ENCODE measurements around the gene ACSL6. TPM values are rescaled to one million over a fixed set of nuclear protein-coding genes. Genes with fewer than 3 reads are reported as not detected.

Gene ACSL6
- polyA plus RNA-seq, 3 donors: 1.4 to 2.4 (median 1.8) TPM

DNA sequence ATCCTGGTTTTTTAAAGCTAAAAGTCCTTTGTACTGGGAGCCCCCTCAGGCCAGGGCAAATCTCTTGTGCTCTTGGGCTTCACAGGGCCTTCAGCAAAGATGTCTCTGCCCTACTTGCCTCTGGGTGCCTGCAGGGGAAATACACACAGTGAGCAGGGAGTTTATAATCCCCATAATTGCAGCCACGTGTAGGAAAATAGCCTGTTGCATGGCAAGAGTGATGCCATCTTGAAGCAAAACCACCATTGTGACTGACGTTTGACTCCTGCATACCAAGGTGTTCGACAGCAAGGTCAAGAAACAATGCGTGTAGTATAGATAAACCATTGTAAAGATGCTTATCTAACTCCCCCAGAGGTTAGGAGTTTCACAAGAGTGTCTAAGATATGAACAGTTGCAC lies 37.6 kb upstream of the ACSL6 start:
- DNase-seq: no peak

GRCh38 chr5:132046880-132047299 lies 35.4 kb upstream of the ACSL6 start:
- DNase-seq: no peak

DNA sequence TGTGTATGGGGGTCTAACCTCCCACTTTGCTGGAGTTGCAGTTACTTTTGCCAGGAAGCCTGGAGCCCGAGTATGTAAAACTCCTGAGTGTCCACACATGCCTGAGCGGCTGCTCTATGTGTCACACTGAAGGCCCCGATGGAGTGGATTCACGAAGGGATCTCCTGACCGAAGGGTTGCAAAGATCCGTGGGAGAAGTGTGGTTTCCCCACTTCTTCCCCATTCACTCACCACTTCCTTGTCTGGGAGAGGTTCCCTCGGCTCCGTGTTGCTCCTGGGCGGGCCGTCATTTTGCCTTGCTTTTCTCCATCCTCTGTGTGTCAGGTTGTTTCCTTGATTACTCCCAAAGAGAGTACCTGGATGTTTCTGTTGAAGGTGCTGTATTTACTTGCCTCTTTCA lies 32.7 kb upstream of the ACSL6 start:
- no peak for DNase-seq

- DNase-seq: no peak
These were observed 25.9 kb upstream of the ACSL6 start for GRCh38 chr5:132037353-132037752.

- no peak for DNase-seq
These were observed 21.7 kb upstream of the ACSL6 start for GRCh38 chr5:132033122-132033521.

- no peak for DNase-seq
These were observed 20.7 kb upstream of the ACSL6 start for GRCh38 chr5:132032196-132032595.

GRCh38 chr5:132030610-132031009 lies 19.2 kb upstream of the ACSL6 start:
- DNase-seq: no peak

- DNase-seq: no peak
These were observed 18.3 kb upstream of the ACSL6 start for GRCh38 chr5:132029609-132030330.

- DNase-seq: no peak
These were observed 15.6 kb upstream of the ACSL6 start for GRCh38 chr5:132027027-132027426.

GRCh38 chr5:132026516-132027008 lies 15.1 kb upstream of the ACSL6 start:
- no peak for DNase-seq

GRCh38 chr5:132025403-132025971 lies 14.0 kb upstream of the ACSL6 start:
- DNase-seq: no peak

DNA sequence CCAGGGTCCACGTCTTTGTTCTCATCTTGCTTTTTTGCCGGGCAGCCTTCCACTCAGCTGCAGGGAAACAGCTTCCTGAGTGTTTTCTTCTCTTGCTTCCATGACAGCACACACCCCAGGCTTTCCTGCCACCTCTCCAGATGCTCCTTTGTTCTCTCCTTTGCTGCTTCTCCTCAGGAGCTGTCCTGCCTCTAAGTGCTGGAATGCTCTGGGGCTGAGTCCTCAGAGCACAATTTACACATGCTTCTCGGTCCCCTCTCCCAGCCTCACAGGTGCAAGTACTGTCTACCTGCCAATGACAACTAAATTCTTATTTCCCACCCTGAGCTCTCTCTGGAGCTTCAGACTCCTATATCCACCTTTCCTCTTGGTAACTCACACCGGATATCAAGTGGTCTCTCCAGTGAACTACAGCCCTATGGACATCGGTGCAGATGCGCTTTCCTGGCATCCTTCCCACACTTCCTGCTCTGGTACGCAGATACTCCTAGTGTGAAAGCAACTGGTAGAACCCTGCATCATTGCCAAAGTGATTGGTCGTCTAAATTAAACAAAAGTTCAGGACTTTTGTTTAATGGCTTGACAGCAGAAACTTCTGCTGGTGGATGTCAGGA lies 13.4 kb upstream of the ACSL6 start:
- no peak for DNase-seq

DNA sequence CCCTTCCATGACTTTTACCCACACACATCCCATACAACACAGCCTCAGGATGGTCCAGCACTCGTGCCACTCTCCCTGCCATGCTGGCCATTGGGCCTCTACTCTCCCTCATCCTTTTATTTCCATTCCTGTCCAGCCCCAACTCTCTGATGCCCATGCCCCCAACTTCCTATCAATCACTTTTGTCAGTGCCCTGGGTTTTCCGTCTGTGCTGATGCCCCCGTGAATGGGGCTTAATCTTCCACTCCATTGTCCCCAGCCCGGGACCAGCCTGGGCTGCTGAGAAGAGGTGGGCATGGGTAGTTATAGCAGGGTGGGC lies 12.6 kb upstream of the ACSL6 start:
- DNase-seq: no peak

GRCh38 chr5:132023258-132024116 lies 12.0 kb upstream of the ACSL6 start:
- no peak for DNase-seq

GRCh38 chr5:132022737-132023136 lies 11.3 kb upstream of the ACSL6 start:
- DNase-seq: no peak

DNA sequence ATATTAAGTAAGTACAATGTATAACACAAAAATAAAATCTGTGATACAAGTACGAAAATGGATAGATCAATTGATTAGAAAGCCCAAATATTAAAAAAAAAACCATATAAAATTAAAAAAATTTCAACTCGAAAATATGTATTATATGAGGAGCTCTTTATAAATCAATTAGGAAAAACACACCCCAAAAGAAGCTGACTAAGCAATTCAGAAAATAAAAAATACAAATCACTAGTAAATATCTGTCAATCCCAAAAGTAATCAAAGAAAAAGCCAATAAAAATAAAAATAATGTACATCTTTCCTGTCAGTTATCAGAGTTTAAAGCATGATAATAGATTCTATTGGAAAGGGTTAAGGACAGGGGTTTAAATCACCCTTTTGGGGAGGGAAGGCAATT lies 10.2 kb upstream of the ACSL6 start:
- no peak for DNase-seq

DNA sequence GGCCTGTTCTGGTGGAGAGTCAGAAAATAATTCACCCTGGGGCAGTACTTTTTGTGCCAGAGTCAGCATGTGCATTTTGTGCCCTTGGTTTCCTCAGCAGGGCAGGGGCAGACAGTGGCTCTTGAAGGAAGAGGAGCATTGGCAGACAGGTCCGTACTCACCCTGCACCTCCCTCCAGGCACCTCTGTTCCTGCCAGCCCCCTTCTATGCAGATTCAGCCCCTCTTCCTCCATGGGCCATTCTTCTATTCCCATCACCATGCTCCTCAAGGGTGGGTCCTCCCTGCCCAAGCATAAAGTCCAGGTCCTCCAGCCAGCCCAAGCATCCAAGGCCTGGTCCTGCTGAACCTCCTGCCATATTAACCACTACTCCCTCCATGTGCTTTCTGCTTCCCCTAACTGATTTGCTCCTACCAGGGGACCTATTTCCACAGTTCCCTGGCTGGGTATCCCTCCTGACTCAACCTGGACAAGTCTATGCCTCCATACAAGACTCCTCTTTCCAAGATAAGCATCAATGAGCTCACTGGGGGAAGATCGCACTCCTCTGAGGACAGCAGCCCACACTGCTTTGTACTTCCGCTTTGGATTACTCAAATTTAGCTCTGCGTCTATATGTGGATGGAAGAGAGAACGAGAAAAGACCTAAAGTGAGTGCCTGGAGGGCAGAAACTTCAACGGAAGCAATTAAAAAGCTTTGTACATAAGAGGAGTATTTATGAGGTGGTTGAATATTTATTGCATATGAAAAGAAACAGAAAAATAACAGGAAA lies 9.3 kb upstream of the ACSL6 start:
- DNase-seq: no peak

DNA sequence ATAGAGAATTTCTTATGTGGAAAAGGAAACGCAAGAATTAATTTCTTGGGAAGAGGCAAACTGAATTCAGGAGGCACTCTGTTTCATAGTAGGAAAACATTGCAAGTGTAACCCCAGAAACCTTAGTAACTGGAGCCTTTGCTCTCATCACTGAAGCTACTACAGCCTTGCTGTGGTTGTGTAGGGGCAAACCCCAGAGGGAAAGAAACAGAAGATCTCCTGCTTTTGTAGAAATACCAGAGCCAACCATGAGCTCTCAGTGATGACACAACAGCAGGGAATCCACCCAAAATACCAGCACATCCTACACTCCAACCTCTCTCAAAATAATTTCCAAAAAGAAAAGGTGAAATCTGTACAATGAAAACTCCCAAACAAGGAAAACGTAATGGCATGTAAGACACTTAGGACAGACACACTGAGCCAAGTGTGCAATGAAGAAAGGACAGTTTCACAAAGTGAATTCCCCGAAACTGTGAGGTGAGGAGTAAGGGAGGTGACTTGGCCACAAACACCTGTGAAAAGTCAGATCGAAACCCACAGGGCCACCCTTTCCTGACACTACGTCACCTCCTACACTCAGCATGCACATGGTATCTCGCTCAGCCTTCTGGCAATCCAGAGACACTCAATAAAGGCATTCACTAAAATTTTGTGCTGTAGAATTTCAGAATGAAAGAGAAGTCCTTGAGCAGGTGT lies 8.5 kb upstream of the ACSL6 start:
- no peak for DNase-seq

DNA sequence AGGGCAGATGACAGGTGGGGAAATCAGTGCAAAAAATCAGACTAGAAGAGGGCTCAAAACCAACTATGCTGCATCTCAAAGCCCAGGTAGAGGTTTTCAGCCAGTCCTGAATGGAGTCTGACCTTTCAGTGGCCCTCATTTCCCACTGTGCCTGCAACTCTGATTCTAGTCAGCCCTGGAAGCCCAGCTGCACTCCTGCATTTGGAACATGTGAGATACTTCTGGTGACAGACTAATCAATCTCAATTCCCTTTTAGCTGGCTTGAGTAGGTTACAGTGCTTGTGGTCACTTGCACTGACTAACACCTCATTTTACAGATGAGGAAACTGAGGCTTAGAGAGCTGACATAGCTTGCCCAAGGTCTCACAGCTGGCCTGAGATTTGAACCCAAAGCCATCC lies 7.9 kb upstream of the ACSL6 start:
- DNase-seq: no peak

DNA sequence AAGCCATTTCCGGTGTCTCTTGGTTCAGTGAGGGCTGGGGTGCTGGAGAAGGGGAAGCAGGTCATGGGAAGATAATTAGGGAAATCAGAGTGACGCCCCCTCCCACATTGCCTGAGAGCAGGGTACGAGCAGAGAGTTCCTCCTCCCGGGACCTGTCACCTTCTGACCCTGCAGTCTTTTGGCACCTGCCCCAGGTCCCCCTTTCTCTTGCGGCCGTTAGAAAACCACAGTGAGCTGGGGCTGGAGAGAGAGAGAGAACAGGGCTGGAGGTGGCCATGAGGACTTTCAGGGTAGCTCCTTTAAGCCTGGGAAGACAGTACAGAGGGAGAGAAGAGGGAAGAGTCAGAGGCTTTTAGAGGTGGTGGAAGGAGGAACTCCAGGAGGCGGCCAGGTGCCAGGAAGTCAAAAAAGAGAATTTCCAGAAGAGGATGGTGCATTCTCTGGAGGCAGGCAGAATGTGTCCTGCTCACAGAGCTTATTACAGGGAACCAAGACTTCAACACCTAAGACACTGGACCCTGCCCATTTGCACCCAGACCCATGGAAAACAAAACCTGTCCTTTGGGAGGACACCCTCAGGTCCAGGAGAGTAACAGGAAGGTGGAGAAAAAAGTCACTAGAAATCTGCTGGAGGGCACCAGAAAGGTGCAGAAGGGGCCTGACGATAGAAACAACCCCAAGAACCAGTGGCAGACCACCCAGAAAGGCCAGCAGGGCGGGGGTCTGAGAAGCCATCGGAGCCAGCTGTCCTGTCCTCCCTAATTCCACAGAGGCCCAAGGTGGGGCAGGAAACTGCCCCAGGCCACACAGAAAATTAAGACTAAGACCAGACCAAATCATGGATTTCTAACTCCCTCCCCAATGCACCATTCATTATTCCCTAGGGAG lies 6.5 kb upstream of the ACSL6 start:
- DNase-seq: no peak
